NT2/D1 (cell line): ENCODE data around the gene PAQR3.

Experiments
- SUZ12 ChIP-seq: IDR thresholded peaks from 2 replicates; pipeline ENCODE4 v1.6.1; 2011; ENCODE audit not compliant: insufficient read length, insufficient read depth; ENCODE audit errors: extremely low read depth
- YY1 ChIP-seq: IDR thresholded peaks from 2 replicates; pipeline ENCODE4 v1.6.1; 2011; ENCODE audit not compliant: insufficient read length, insufficient read depth
- ZNF274 ChIP-seq: IDR thresholded peaks from 2 replicates; pipeline ENCODE4 v1.6.1; 2011; ENCODE audit warnings: mild to moderate bottlenecking, low read depth, low read length

DNA sequence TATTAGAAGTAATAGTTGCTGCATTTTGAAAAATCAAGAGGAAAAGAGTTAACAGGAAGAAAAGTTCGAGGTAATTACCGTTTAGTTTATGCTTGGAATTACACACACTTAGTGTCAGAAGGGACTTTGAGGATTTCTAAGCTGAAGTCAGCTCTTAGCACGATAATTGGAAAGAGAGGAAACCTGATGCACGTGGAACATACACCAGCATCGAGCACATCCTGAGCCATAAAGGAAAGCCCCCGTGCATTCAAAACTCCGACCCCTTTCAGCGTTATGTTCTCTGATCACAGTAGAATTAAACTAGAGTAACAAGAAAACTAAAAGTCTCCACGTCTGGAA lies 400 bp upstream of the PAQR3 start:
- TF ChIP-seq YY1, result no peak
- TF ChIP-seq SUZ12, result no peak
- TF ChIP-seq ZNF274, result no peak
